Measurements from ENCODE around the gene DZIP1.

DZIP1 gene

DNA sequence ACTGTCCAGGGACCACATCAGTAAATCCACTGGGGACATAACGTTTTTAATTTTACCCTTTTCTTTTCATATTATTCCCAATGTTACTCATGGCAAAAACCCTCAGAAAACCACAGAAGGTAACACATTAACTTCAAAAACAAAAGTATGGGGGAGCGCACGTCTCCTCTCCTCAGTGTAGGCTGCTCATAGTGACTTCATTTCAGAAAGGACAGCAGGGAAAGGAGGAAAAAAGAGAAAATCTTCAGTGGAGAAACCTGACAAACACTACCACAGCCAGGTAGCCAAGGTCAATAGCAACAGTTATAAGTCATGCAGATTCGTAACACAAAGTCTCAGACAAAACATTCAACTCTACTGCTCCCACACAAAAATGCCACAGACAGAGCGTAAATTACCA, 21.4 kb downstream of the DZIP1 start:
- TF ChIP-seq CTCF (IDR thresholded peaks at IDR 0.05; ENCODE audit: low read depth, low read length, missing control alignments) = no peak
- H3K4me3 ChIP-seq (ENCODE audit: low read depth, low read length) = no peak overlapping the region
- DNase-seq (ENCODE audit: low read depth) = no peak
- in situ Hi-C loops (cut with HindIII; ENCODE audit: low sequenced_read_pairs) = no loop called here

GRCh38 chr13:95620825-95621498, 23.5 kb downstream of the DZIP1 start:
- no peak for DNase-seq (ENCODE audit: low read depth)
- TF ChIP-seq CTCF (IDR thresholded peaks at IDR 0.05; ENCODE audit: low read depth, low read length, missing control alignments) = no peak
- H3K4me3 ChIP-seq (ENCODE audit: low read depth, low read length) = no peak overlapping the region
- in situ Hi-C loops (cut with HindIII; ENCODE audit: low sequenced_read_pairs) = no loop called here

DNA sequence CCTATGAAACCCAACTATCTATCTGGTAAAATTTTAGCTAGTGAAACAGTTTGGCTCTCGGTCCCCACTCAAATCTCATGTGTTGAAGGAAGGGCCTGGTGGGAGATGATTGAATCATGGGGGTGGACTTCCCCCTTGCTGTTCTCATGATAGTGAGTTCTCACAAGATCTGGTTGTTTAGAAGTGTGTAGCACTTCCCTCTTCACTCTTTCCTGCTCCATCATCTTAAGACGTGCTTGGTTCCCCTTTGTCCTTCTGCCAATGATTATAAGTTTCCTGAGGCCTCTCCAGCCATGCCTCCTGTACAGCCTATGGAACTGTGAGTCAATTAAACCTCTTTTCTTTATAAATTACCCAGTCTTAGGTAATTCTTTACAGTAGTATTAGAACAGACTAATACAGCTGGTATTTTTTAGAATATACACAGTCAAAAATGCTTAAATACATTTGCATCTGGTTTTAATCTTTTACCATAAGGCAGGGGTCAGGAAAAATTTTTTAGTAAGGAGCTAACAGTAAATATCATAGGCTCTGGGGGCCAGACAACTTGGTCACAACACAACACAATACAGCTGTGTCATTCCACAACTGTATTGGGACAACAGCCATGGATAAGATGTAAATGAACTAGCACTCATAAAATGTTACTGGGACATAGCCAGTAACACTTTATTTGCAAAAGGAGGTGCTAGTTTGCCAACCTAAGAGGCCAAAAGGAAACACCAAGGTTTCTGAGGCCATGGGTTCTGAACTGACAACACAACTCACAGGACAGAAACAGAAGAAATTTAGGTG, 24.3 kb downstream of the DZIP1 start:
- DNase-seq (ENCODE audit: low read depth) = no peak
- in situ Hi-C loops (cut with HindIII; ENCODE audit: low sequenced_read_pairs) = no loop called here

GRCh38 chr13:95615539-95615938, 29.0 kb downstream of the DZIP1 start:
- no peak for TF ChIP-seq CTCF (IDR thresholded peaks at IDR 0.05; ENCODE audit: low read depth, low read length, missing control alignments)
- DNase-seq (ENCODE audit: low read depth) = no peak
- in situ Hi-C loops (cut with HindIII; ENCODE audit: low sequenced_read_pairs) = no loop called here
- H3K4me3 ChIP-seq (ENCODE audit: low read depth, low read length) = no peak overlapping the region

More for the DNA sequence above, 24.3 kb downstream of the DZIP1 start:
- H3K4me3 ChIP-seq (ENCODE audit: low read depth, low read length) = no peak overlapping the region
- TF ChIP-seq CTCF (IDR thresholded peaks at IDR 0.05; ENCODE audit: low read depth, low read length, missing control alignments) = no peak

DNA sequence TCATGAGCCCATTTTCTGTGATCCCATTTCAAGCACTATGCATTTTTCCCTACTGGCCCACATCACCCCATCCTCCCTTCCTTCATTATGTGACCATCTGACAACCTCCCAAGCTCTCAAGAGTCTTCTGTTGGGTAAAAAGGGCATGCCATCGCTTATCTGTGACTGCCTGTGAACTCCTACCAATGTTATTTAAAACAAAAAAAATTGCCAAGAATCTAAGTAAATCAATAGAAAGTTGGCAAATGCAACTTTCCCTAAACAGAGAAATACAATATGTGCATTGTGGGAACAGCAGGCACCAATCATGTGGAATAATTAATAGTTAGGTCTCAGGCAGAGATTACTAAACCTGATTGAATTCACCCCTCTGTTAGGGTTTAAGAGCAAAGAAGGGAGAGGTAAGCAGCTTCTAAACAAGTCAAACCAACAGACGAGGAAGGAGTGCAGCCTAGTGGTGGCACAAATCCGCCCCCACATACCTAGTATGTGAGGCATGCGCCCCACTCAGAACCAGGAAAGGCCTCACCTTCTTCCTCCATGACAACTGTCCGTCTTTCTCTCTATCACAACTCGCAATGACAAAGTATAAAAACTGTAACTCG, 29.8 kb downstream of the DZIP1 start:
- no peak for DNase-seq (ENCODE audit: low read depth)
- H3K4me3 ChIP-seq (ENCODE audit: low read depth, low read length) = no peak overlapping the region
- no peak for TF ChIP-seq CTCF (IDR thresholded peaks at IDR 0.05; ENCODE audit: low read depth, low read length, missing control alignments)
- in situ Hi-C loops (cut with HindIII; ENCODE audit: low sequenced_read_pairs) = no loop called here

GRCh38 chr13:95608640-95609323, 35.7 kb downstream of the DZIP1 start:
- no peak for TF ChIP-seq CTCF (IDR thresholded peaks at IDR 0.05; ENCODE audit: low read depth, low read length, missing control alignments)
- in situ Hi-C loops (cut with HindIII; ENCODE audit: low sequenced_read_pairs) = no loop called here
- H3K4me3 ChIP-seq (ENCODE audit: low read depth, low read length) = no peak overlapping the region
- no peak for DNase-seq (ENCODE audit: low read depth)
